ENCODE measurements around the gene CDC23.
A peak's percentile ranks its signal among the peaks of the same experiment; 100 is the strongest.
"Not testable (repeated sequence)": the region's sequence is repeated elsewhere in the genome, so short reads cannot be mapped to it uniquely, and the experiment has no call there.

Gene CDC23

DNA sequence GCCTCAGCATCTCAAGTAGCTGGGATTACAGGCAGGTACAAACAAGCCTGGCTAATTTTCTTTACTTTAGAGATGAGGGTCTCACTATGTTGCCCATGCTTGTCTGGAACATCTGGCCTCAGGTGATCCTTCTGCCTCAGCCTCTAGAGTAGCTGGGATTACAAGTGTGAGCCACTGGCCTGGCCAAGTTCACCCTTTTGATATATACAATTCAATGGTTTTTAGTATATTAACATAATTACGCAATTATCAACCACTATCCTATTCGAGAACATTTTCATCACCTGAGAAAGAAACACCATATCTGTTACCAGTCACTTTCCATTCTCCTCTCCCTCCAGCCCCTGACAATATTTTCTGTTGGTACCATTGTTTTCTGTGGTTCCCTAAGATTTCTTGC is 3.7 kb upstream of the CDC23 start:
- H3K4me3 ChIP-seq (ENCODE audit: low read depth, low read length) = no peak overlapping the region
- TF ChIP-seq CTCF (IDR thresholded peaks at IDR 0.05; ENCODE audit: insufficient read depth, low read depth, low read length, missing control alignments) = no peak
- DNase-seq (ENCODE audit: low read depth) = no peak

DNA sequence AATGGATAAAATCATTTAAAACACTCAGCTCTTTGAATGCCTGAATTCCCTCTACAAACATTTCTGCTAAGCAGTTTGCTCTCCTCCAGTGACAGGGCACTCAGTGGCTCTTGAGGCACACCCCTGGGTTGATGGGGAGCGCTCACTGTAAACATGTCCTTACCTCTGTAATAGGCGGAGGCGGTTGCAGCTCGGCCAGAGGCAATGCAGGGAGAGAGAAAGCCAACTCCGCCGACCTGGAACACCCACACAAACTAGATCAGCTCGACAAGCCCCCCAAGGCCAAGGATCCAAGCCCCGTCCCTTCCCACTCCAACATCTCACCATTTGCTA is 329 bp downstream of the CDC23 start:
- TF ChIP-seq CTCF (IDR thresholded peaks at IDR 0.05; ENCODE audit: insufficient read depth, low read depth, low read length, missing control alignments) = no peak
- DNase-seq (ENCODE audit: low read depth) = peak; percentile 24

GRCh38 chr5:138210985-138211384 is 2.1 kb downstream of the CDC23 start:
- DNase-seq (ENCODE audit: low read depth) = no peak
- no peak for TF ChIP-seq CTCF (IDR thresholded peaks at IDR 0.05; ENCODE audit: insufficient read depth, low read depth, low read length, missing control alignments)
- no peak overlapping the region for H3K4me3 ChIP-seq (ENCODE audit: low read depth, low read length)

More for the DNA sequence above, 329 bp downstream of the CDC23 start:
- peak overlapping the region; percentile 98 for H3K4me3 ChIP-seq (ENCODE audit: low read depth, low read length)

DNA sequence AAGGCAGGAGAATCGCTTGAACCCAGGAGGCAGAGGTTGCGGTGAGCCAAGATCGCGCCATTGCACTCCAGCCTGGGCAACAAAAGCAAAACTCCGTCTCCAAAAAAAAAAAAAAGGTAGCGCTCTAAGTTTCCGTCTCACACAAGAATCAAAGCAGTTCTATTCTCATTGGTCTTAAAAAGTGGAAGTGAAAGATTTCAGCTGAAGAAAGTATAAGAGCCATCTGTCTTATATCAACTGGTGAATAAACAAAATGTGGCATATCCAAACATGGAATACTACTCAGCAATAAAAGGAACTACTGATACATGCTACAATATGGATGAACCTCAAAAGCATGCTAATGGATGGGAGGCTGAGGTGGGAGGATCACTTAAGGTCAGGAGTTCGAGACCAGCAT is 19.3 kb downstream of the CDC23 start:
- H3K4me3 ChIP-seq (ENCODE audit: low read depth, low read length) = not testable (repeated sequence)

DNA sequence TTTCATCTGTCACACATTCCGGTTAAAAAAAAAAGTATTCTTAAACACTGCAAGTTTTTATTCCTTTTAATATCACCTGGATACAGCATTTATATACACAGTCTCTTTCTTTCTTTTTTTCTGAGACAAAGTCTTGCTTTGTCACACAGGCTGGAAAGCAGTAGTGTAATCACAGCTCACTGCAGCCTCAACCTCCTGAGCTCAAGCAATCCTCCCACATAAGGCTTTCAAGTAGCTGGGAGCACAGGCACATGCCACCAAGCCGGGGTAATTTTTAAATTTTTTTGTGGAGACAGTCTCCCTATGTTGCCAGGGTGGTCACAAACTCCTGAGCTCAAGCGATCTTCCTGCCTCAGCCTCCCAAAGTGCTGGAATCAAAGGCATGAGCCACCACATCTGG is 20.3 kb downstream of the CDC23 start:
- no peak overlapping the region for H3K4me3 ChIP-seq (ENCODE audit: low read depth, low read length)
- DNase-seq (ENCODE audit: low read depth) = no peak
- TF ChIP-seq CTCF (IDR thresholded peaks at IDR 0.05; ENCODE audit: insufficient read depth, low read depth, low read length, missing control alignments) = no peak

More for the DNA sequence above, 19.3 kb downstream of the CDC23 start:
- DNase-seq (ENCODE audit: low read depth) = not testable (repeated sequence)

GRCh38 chr5:138188626-138189025 is 24.5 kb downstream of the CDC23 start:
- no peak for DNase-seq (ENCODE audit: low read depth)
- no peak overlapping the region for H3K4me3 ChIP-seq (ENCODE audit: low read depth, low read length)
- TF ChIP-seq CTCF (IDR thresholded peaks at IDR 0.05; ENCODE audit: insufficient read depth, low read depth, low read length, missing control alignments) = no peak

GRCh38 chr5:138186002-138186447 is 27.1 kb downstream of the CDC23 start:
- H3K4me3 ChIP-seq (ENCODE audit: low read depth, low read length) = no peak overlapping the region
- peak; percentile 53 for DNase-seq (ENCODE audit: low read depth)
- TF ChIP-seq CTCF (IDR thresholded peaks at IDR 0.05; ENCODE audit: insufficient read depth, low read depth, low read length, missing control alignments) = no peak

Measured in GM12865 (cell line).